PC-9 (cell line): Measurements from ENCODE around the gene NXF2B. TPM values are rescaled to one million over a fixed set of nuclear protein-coding genes. Genes with fewer than 3 reads are reported as not detected.
"Not testable (repeated sequence)": the region's sequence is repeated elsewhere in the genome, so short reads cannot be mapped to it uniquely, and the experiment has no call there.

Experiments used
- Bru-seq: library from RNA; stranded (reverse); fragments of 400-500 nt; gene quantifications from one replicate; lab custom pipeline; 2021; lab: Mats Ljungman, UMichigan
- BruChase-seq, 2 experiments: library from RNA; stranded (reverse); fragments of 400-500 nt; gene quantifications; one replicate each; lab custom pipeline; 2021; lab: Mats Ljungman, UMichigan
- BruUV-seq: library from RNA; stranded (reverse); fragments of 400-500 nt; replicated peaks from 2 replicates; lab custom pipeline; 2021; lab: Mats Ljungman, UMichigan
- CTCF ChIA-PET: fragments of 300-600 bp; sonication (Branson Sonifier 250); formaldehyde crosslinking; loops from one replicate; lab custom pipeline; 2022; ENCODE audit warnings: antibody characterized with exemption; lab: Charles Lee
- POLR2A ChIA-PET: fragments of 300-600 bp; sonication (Branson Sonifier 250); formaldehyde crosslinking; loops from one replicate; lab custom pipeline; 2022; ENCODE audit warnings: antibody characterized with exemption; ENCODE audit not compliant: unreplicated experiment; lab: Charles Lee
- DNase-seq, 2 experiments: peaks; one replicate each; pipeline versions ENCODE4 v3.0.0 to v3.0.0-alpha.2; 2015 to 2022; ENCODE audit warnings: mixed read lengths in 1 of 2
- H2AFZ ChIP-seq: fragments of 200-600 bp; sonication (generic); 2 replicates; pipeline ENCODE4 v1.8.1; 2017; ENCODE audit warnings: antibody characterized with exemption
- H3F3A ChIP-seq: fragments of 200-600 bp; sonication (generic); 2 replicates; pipeline ENCODE4 v1.8.1; 2017; ENCODE audit warnings: antibody characterized with exemption, mild to moderate bottlenecking, low read depth; ENCODE audit not compliant: insufficient read depth
- H3K27ac ChIP-seq: fragments of 200-600 bp; sonication (generic); 2 replicates; pipeline ENCODE4 v1.6.1; 2016; ENCODE audit warnings: mixed run types
- H3K27me3 ChIP-seq: fragments of 200-600 bp; sonication (generic); 2 replicates; pipeline ENCODE4 v1.6.1; 2016; ENCODE audit warnings: low read depth, mixed run types; ENCODE audit not compliant: insufficient read depth
- H3K36me3 ChIP-seq: fragments of 200-600 bp; sonication (generic); 2 replicates; pipeline ENCODE4 v1.6.1; 2016; ENCODE audit warnings: low read depth, mixed run types
- H3K4me1 ChIP-seq: fragments of 200-600 bp; sonication (generic); replicated peaks from 2 replicates; pipeline ENCODE4 v1.6.1; 2016; ENCODE audit warnings: mixed run types; ENCODE audit not compliant: insufficient read depth
- H3K4me2 ChIP-seq: fragments of 200-600 bp; sonication (generic); 2 replicates; pipeline ENCODE4 v1.6.1; 2017; ENCODE audit warnings: mixed run types
- H3K4me3 ChIP-seq: fragments of 200-600 bp; sonication (generic); 2 replicates; pipeline ENCODE4 v1.6.1; 2016; ENCODE audit warnings: mixed run types
- H3K79me2 ChIP-seq: fragments of 200-600 bp; sonication (generic); 2 replicates; pipeline ENCODE4 v1.6.1; 2017; ENCODE audit warnings: low read depth, mixed run types
- H3K9me2 ChIP-seq: fragments of 200-600 bp; sonication (generic); 2 replicates; pipeline ENCODE4 v1.8.1; 2017; ENCODE audit warnings: mild to moderate bottlenecking; ENCODE audit not compliant: insufficient read depth
- H3K9me3 ChIP-seq: fragments of 200-600 bp; sonication (generic); 2 replicates; pipeline ENCODE4 v1.8.1; 2016; ENCODE audit warnings: low read depth; ENCODE audit not compliant: insufficient read depth
- H4K20me1 ChIP-seq: fragments of 200-600 bp; sonication (generic); 2 replicates; pipeline ENCODE4 v1.8.1; 2017; ENCODE audit not compliant: insufficient read depth
- intact Hi-C: fragments of 100-400 bp; cut with micrococcal nuclease; formaldehyde crosslinking; loops from one replicate; pipeline ENCODE4 v1.10.0; 2022; ENCODE audit not compliant: unreplicated experiment
- long read RNA-seq: library from polyadenylated mRNA; stranded (forward); transcript quantifications from one replicate; pipeline ENCODE4 v2.0.0, GENCODE V29; 2022
- total RNA-seq: library from RNA; stranded (reverse); gene quantifications from 2 replicates; pipeline ENCODE4 v1.2.3, GENCODE V29; 2021

Gene NXF2B, protein sequence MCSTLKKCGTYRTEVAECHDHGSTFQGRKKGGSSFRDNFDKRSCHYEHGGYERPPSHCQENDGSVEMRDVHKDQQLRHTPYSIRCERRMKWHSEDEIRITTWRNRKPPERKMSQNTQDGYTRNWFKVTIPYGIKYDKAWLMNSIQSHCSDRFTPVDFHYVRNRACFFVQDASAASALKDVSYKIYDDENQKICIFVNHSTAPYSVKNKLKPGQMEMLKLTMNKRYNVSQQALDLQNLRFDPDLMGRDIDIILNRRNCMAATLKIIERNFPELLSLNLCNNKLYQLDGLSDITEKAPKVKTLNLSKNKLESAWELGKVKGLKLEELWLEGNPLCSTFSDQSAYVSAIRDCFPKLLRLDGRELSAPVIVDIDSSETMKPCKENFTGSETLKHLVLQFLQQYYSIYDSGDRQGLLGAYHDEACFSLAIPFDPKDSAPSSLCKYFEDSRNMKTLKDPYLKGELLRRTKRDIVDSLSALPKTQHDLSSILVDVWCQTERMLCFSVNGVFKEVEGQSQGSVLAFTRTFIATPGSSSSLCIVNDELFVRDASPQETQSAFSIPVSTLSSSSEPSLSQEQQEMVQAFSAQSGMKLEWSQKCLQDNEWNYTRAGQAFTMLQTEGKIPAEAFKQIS
- total RNA-seq = not detected in 2 replicates
- not detected for Bru-seq, nascent RNA
- BruChase-seq, experiment 1, labeled RNA remaining after a 2-hour chase = not detected
- not detected for BruChase-seq, experiment 2, labeled RNA remaining after a 6-hour chase
- long read RNA-seq = 0 reads

DNA sequence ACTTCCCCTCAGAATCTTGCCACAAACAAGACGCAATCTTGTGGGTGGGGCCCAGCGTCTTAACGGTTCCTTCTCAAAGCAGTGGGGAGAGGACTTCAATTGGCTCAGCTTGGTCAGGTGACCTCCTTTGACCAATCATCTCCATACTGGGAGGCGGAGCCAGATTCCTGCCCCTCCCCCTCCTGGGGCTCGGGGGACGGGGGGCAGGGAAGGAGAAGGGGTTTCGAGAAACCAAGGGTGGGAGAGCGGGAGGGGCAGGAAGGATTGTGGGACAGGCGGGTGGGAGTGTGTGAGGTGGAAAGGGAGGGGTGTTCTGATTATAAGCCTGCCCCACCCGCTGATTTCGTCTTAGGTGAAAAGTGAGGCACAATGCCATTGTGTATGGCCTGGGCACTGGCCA is at the start of gene NXF2B:
Gene NXF2B (minus strand): TSS at position 101 of the 400 bp plus-strand sequence. CDS start 59,972 bp downstream, outside the sequence.
- H2AFZ ChIP-seq, H3F3A ChIP-seq, DNase-seq, H3K9me3 ChIP-seq, H3K4me2 ChIP-seq, H3K4me1 ChIP-seq, intact Hi-C loops, POLR2A ChIA-PET, CTCF ChIA-PET, H4K20me1 ChIP-seq, H3K79me2 ChIP-seq, H3K9me2 ChIP-seq, H3K4me3 ChIP-seq, H3K27ac ChIP-seq, H3K36me3 ChIP-seq, H3K27me3 ChIP-seq, BruUV-seq: not testable (repeated sequence)

GRCh38 chrX:102478765-102479164 is 39.0 kb upstream of the NXF2B start:
- H3K36me3 ChIP-seq, H3K9me2 ChIP-seq, CTCF ChIA-PET, H3K9me3 ChIP-seq, DNase-seq, H3K27ac ChIP-seq, H3K4me2 ChIP-seq, H3K79me2 ChIP-seq, H3K4me1 ChIP-seq, H3K27me3 ChIP-seq, H3K4me3 ChIP-seq, H4K20me1 ChIP-seq, POLR2A ChIA-PET, H2AFZ ChIP-seq, BruUV-seq, H3F3A ChIP-seq, intact Hi-C loops: not testable (repeated sequence)

GRCh38 chrX:102471762-102472220 is 32.0 kb upstream of the NXF2B start, which contains the start of gene TCP11X2:
Gene TCP11X2, minus strand, starts transcription at chrX:102471812.
- H4K20me1 ChIP-seq, H3K4me2 ChIP-seq, H3K36me3 ChIP-seq, H3K9me2 ChIP-seq, H3K27me3 ChIP-seq, H3F3A ChIP-seq, DNase-seq, H3K4me1 ChIP-seq, intact Hi-C loops, H3K79me2 ChIP-seq, CTCF ChIA-PET, BruUV-seq, H3K4me3 ChIP-seq, H3K9me3 ChIP-seq, POLR2A ChIA-PET, H3K27ac ChIP-seq, H2AFZ ChIP-seq: not testable (repeated sequence)

GRCh38 chrX:102470215-102470614 is 30.4 kb upstream of the NXF2B start:
- H3K9me3 ChIP-seq, H4K20me1 ChIP-seq, H3K9me2 ChIP-seq, H2AFZ ChIP-seq, CTCF ChIA-PET, BruUV-seq, DNase-seq, POLR2A ChIA-PET, H3K4me3 ChIP-seq, H3K36me3 ChIP-seq, H3K4me1 ChIP-seq, H3K79me2 ChIP-seq, H3K27ac ChIP-seq, H3K4me2 ChIP-seq, intact Hi-C loops, H3F3A ChIP-seq, H3K27me3 ChIP-seq: not testable (repeated sequence)

- H3K9me3 ChIP-seq, BruUV-seq, H2AFZ ChIP-seq, CTCF ChIA-PET, DNase-seq, H3K4me1 ChIP-seq, H3K4me3 ChIP-seq, H4K20me1 ChIP-seq, H3K36me3 ChIP-seq, H3K9me2 ChIP-seq, H3K27me3 ChIP-seq, intact Hi-C loops, H3K79me2 ChIP-seq, H3K4me2 ChIP-seq, H3K27ac ChIP-seq, H3F3A ChIP-seq, POLR2A ChIA-PET: not testable (repeated sequence)
Measured at GRCh38 chrX:102458615-102459014, 18.8 kb upstream of the NXF2B start.

- H3K36me3 ChIP-seq, H3K79me2 ChIP-seq, H3K27ac ChIP-seq, H3K9me2 ChIP-seq, H3K27me3 ChIP-seq, H4K20me1 ChIP-seq, H3F3A ChIP-seq, H3K4me1 ChIP-seq, H2AFZ ChIP-seq, CTCF ChIA-PET, POLR2A ChIA-PET, H3K4me3 ChIP-seq, intact Hi-C loops, BruUV-seq, H3K9me3 ChIP-seq, H3K4me2 ChIP-seq, DNase-seq: not testable (repeated sequence)
Measured at GRCh38 chrX:102414493-102414892, 25.3 kb downstream of the NXF2B start.
